GM23338 (cell line): Measurements from ENCODE around the gene ZMYND12. TPM values are rescaled to one million over a fixed set of nuclear protein-coding genes. Genes with fewer than 3 reads are reported as not detected.

Experiments used
- ATAC-seq: fragments of 200-7000 bp; cut with Tn5 transposase; 3 replicates; pipeline ENCODE4 v1.9.1; 2020
- DNase-seq: peaks from one replicate; pipeline ENCODE4 v3.0.0-alpha.2; 2015; ENCODE audit warnings: low spot score
- H2AFZ ChIP-seq: fragments of 200-600 bp; sonication (generic); 2 replicates; pipeline ENCODE4 v1.8.0; 2016; ENCODE audit warnings: antibody characterized with exemption, mild to moderate bottlenecking, moderate library complexity
- H3F3A ChIP-seq: fragments of 200-600 bp; sonication (generic); replicated peaks from 2 replicates; pipeline ENCODE4 v1.8.0; 2017; ENCODE audit warnings: antibody characterized with exemption, mixed run types, low read depth
- H3K27ac ChIP-seq: fragments of 200-600 bp; sonication (generic); 2 replicates; pipeline ENCODE4 v1.6.1; 2016; ENCODE audit warnings: low read depth
- H3K27me3 ChIP-seq: fragments of 200-600 bp; sonication (generic); 2 replicates; pipeline ENCODE4 v1.8.0; 2016; ENCODE audit warnings: mild to moderate bottlenecking, mixed run types, moderate library complexity; ENCODE audit not compliant: insufficient read depth
- H3K36me3 ChIP-seq: fragments of 200-600 bp; sonication (generic); 2 replicates; pipeline ENCODE4 v1.8.0; 2016; ENCODE audit warnings: mild to moderate bottlenecking; ENCODE audit not compliant: insufficient read depth
- H3K4me1 ChIP-seq: fragments of 200-600 bp; sonication (generic); 2 replicates; pipeline ENCODE4 v1.8.0; 2016; ENCODE audit warnings: mild to moderate bottlenecking, moderate library complexity; ENCODE audit not compliant: insufficient read depth
- H3K4me2 ChIP-seq: fragments of 200-600 bp; sonication (generic); 2 replicates; pipeline ENCODE4 v1.7.1; 2017; ENCODE audit warnings: mixed run types
- H3K4me3 ChIP-seq: fragments of 200-600 bp; sonication (generic); 2 replicates; pipeline ENCODE4 v1.6.1; 2016; ENCODE audit warnings: mixed run types
- H3K79me2 ChIP-seq: fragments of 200-600 bp; sonication (generic); replicated peaks from 2 replicates; pipeline ENCODE4 v1.8.0; 2017; ENCODE audit warnings: mild to moderate bottlenecking; ENCODE audit not compliant: insufficient read depth
- H3K9me2 ChIP-seq: fragments of 200-600 bp; sonication (generic); 2 replicates; pipeline ENCODE4 v1.8.0; 2017; ENCODE audit not compliant: insufficient read depth
- H4K20me1 ChIP-seq: fragments of 200-600 bp; sonication (generic); replicated peaks from 2 replicates; pipeline ENCODE4 v1.8.0; 2017; ENCODE audit warnings: mild to moderate bottlenecking; ENCODE audit not compliant: insufficient read depth
- H3K27ac Mint-ChIP-seq: 2 replicates; pipeline ENCODE4 v1.8.0; 2020; ENCODE audit warnings: inconsistent platforms, mild to moderate bottlenecking, moderate library complexity, mixed read lengths
- H3K27me3 Mint-ChIP-seq: 3 replicates; pipeline ENCODE4 v1.8.0; 2022; ENCODE audit warnings: low read depth, mild to moderate bottlenecking, moderate library complexity, mixed read lengths, inconsistent platforms; ENCODE audit not compliant: insufficient read depth, poor library complexity
- H3K36me3 Mint-ChIP-seq: 3 replicates; pipeline ENCODE4 v1.8.0; 2021; ENCODE audit warnings: low read depth, mild to moderate bottlenecking, inconsistent platforms, moderate library complexity, mixed read lengths
- H3K4me1 Mint-ChIP-seq: 3 replicates; pipeline ENCODE4 v1.8.0; 2020; ENCODE audit warnings: mild to moderate bottlenecking, inconsistent platforms, mixed read lengths
- H3K4me3 Mint-ChIP-seq: 3 replicates; pipeline ENCODE4 v1.8.0; 2021; ENCODE audit warnings: moderate library complexity, mild to moderate bottlenecking, inconsistent platforms, mixed read lengths
- H3K9me3 Mint-ChIP-seq: 3 replicates; pipeline ENCODE4 v1.8.0; 2020; ENCODE audit warnings: moderate library complexity, mild to moderate bottlenecking, inconsistent platforms, mixed read lengths
- CREB1 ChIP-seq: fragments of 250-450 bp; sonication (Bioruptor Pico); IDR thresholded peaks from 2 replicates; pipeline ENCODE4 v1.5.0; 2020; ENCODE audit warnings: low read depth, mild to moderate bottlenecking, moderate library complexity
- EZH2phosphoT487 ChIP-seq: fragments of 200-600 bp; sonication (generic); IDR thresholded peaks from one replicate; pipeline ENCODE4 v1.8.1; 2018; ENCODE audit warnings: antibody characterized with exemption; ENCODE audit not compliant: unreplicated experiment
- JUNB ChIP-seq: IDR thresholded peaks from one replicate; pipeline ENCODE4 v1.6.1; 2016; ENCODE audit warnings: antibody characterized with exemption; ENCODE audit not compliant: unreplicated experiment
- NANOG ChIP-seq: IDR thresholded peaks from 2 replicates; pipeline ENCODE4 v1.6.1; 2016; ENCODE audit warnings: antibody characterized with exemption, borderline replicate concordance
- POLR2AphosphoS5 ChIP-seq: IDR thresholded peaks from 2 replicates; pipeline ENCODE4 v1.6.1; 2016; ENCODE audit warnings: antibody characterized with exemption, low read depth
- REST ChIP-seq: IDR thresholded peaks from one replicate; pipeline ENCODE4 v1.6.1; 2018; ENCODE audit warnings: antibody characterized with exemption; ENCODE audit not compliant: unreplicated experiment
- ZNF114 ChIP-seq: fragments of 250-450 bp; sonication (Bioruptor Pico); IDR thresholded peaks from 2 replicates; pipeline ENCODE4 v1.5.0; 2020; ENCODE audit warnings: mild to moderate bottlenecking, moderate library complexity
- ZNF331 ChIP-seq: fragments of 250-450 bp; sonication (Bioruptor Pico); IDR thresholded peaks from 2 replicates; pipeline ENCODE4 v1.5.0; 2020; ENCODE audit warnings: low read depth, mild to moderate bottlenecking, moderate library complexity
- ZNF462 ChIP-seq: fragments of 250-450 bp; sonication (Bioruptor Pico); IDR thresholded peaks from 2 replicates; pipeline ENCODE4 v1.5.0; 2020; ENCODE audit warnings: mild to moderate bottlenecking, moderate library complexity
- polyA plus RNA-seq: library from polyadenylated mRNA; unstranded; fragments of >200 nt; fragmentation: Nextera tagmentation; extraction: Ambion mirVana; gene quantifications from 2 replicates; pipeline ENCODE4 v1.2.1, GENCODE V29; 2016
- total RNA-seq: library from RNA; depleted of rRNA; stranded (reverse); fragments of >200 nt; shearing (Covaris generic); gene quantifications from 2 replicates; pipeline ENCODE4 v1.2.3, GENCODE V29; 2014
- TF ChIP-seq, protein P1 (sequence below), 2 experiments: fragments of 200-600 bp in 1 of 2; sonication (generic) in 1 of 2; conservative IDR thresholded peaks; 2 replicates each; pipeline versions ENCODE4 v1.5.1 to v1.6.1; 2016 to 2017; ENCODE audit warnings: antibody characterized with exemption in 2 of 2, low read depth in 2 of 2, mild to moderate bottlenecking in 2 of 2, moderate library complexity in 1 of 2

Gene ZMYND12
- total and polyA plus RNA-seq, 2 experiments from 2014 or later, result 0.16 to 0.63 TPM

- no peaks in the 10 kb centered on the region for H3K27me3 Mint-ChIP-seq
- H3K27ac Mint-ChIP-seq, result no peak overlapping the region
- H3K4me3 ChIP-seq, result no peak overlapping the region
- no peaks in the 10 kb centered on the region for H4K20me1 ChIP-seq
- no peaks in the 10 kb centered on the region for H3K27me3 ChIP-seq
- H3K4me3 Mint-ChIP-seq, result no peak overlapping the region
- ATAC-seq (no peak), DNase-seq (no peak)
- no peaks in the 10 kb centered on the region for H3K4me1 Mint-ChIP-seq
- H3K9me2 ChIP-seq, result no peaks in the 10 kb centered on the region
- no peaks in the 10 kb centered on the region for H3K4me1 ChIP-seq
- no peaks in the 10 kb centered on the region for H3K79me2 ChIP-seq
- H3K27ac ChIP-seq, result no peak overlapping the region
- H3K4me2 ChIP-seq, result no peak overlapping the region
- H3K9me3 Mint-ChIP-seq, result peaks cover 8% of the 10 kb centered on the region; the same call in 2 of the 3 replicates
- no peaks in the 10 kb centered on the region for H3K36me3 ChIP-seq
- no peak overlapping the region for H2AFZ ChIP-seq
- TF ChIP-seq CREB1, result no peak
- TF ChIP-seq JUNB, result no peak
- TF ChIP-seq, protein P1, sequence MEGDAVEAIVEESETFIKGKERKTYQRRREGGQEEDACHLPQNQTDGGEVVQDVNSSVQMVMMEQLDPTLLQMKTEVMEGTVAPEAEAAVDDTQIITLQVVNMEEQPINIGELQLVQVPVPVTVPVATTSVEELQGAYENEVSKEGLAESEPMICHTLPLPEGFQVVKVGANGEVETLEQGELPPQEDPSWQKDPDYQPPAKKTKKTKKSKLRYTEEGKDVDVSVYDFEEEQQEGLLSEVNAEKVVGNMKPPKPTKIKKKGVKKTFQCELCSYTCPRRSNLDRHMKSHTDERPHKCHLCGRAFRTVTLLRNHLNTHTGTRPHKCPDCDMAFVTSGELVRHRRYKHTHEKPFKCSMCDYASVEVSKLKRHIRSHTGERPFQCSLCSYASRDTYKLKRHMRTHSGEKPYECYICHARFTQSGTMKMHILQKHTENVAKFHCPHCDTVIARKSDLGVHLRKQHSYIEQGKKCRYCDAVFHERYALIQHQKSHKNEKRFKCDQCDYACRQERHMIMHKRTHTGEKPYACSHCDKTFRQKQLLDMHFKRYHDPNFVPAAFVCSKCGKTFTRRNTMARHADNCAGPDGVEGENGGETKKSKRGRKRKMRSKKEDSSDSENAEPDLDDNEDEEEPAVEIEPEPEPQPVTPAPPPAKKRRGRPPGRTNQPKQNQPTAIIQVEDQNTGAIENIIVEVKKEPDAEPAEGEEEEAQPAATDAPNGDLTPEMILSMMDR (conservative IDR thresholded peaks at IDR 0.05; ENCODE audit: low read depth in 2 of 2), result no peak
- no peak for TF ChIP-seq ZNF331 (CRISPR knock-in tag)
- TF ChIP-seq ZNF462 (CRISPR knock-in tag), result no peak
- no peak for TF ChIP-seq EZH2phosphoT487
- TF ChIP-seq POLR2AphosphoS5, result no peak
- no peak for TF ChIP-seq ZNF114
- TF ChIP-seq REST, result no peak
- TF ChIP-seq NANOG, result no peak
- no peaks in the 10 kb centered on the region for H3K36me3 Mint-ChIP-seq
- no peaks in the 10 kb centered on the region for H3F3A ChIP-seq
Observed at GRCh38 chr1:42490237-42490636, 34.4 kb upstream of the ZMYND12 start.
